NCI-H2227 (cell line): ENCODE measurements around the gene JADE1.

Experiments
- DNase-seq: peaks from one replicate; lab custom pipeline; 2025; ENCODE audit not compliant: unreplicated experiment; lab: John Stamatoyannopoulos, UW

JADE1 gene

GRCh38 chr4:128809477-128810330 lies at the start of gene JADE1:
Gene JADE1 (plus strand): TSS chr4:128809700. CDS start chr4:128831759, 22,059 bp downstream.
- DNase-seq: peak; percentile 92

- no peak for DNase-seq
Observed at GRCh38 chr4:128766781-128767180, 42.7 kb upstream of the JADE1 start.

- no peak for DNase-seq
Observed at GRCh38 chr4:128768373-128768996, 41.0 kb upstream of the JADE1 start.

GRCh38 chr4:128769011-128769410 lies 40.5 kb upstream of the JADE1 start:
- DNase-seq: no peak

- no peak for DNase-seq
Observed at GRCh38 chr4:128770807-128771206, 38.7 kb upstream of the JADE1 start.

GRCh38 chr4:128775477-128775876 lies 34.0 kb upstream of the JADE1 start:
- DNase-seq: no peak

GRCh38 chr4:128775916-128776315 lies 33.6 kb upstream of the JADE1 start:
- DNase-seq: no peak

- no peak for DNase-seq
Observed at GRCh38 chr4:128776794-128777216, 32.7 kb upstream of the JADE1 start.

GRCh38 chr4:128780688-128781087 lies 28.8 kb upstream of the JADE1 start:
- DNase-seq: no peak

- DNase-seq: no peak
Observed at GRCh38 chr4:128782076-128782715, 27.3 kb upstream of the JADE1 start.

- no peak for DNase-seq
Observed at GRCh38 chr4:128782875-128783614, 26.5 kb upstream of the JADE1 start.

- peak; percentile 47 for DNase-seq
Observed at GRCh38 chr4:128787509-128788311, 21.8 kb upstream of the JADE1 start.

GRCh38 chr4:128793859-128794672 lies 15.4 kb upstream of the JADE1 start:
- no peak for DNase-seq

GRCh38 chr4:128796934-128797333 lies 12.6 kb upstream of the JADE1 start:
- no peak for DNase-seq

- DNase-seq: no peak
Observed at GRCh38 chr4:128800284-128800683, 9.2 kb upstream of the JADE1 start.

- no peak for DNase-seq
Observed at GRCh38 chr4:128800701-128801284, 8.7 kb upstream of the JADE1 start.

GRCh38 chr4:128802680-128803628 lies 6.5 kb upstream of the JADE1 start:
- no peak for DNase-seq

- DNase-seq: no peak
Observed at GRCh38 chr4:128803783-128804182, 5.7 kb upstream of the JADE1 start.
